ENCODE results near the gene TAB2. TPM values are rescaled to one million over a fixed set of nuclear protein-coding genes. Genes with fewer than 3 reads are reported as not detected.

Gene TAB2
- total RNA-seq, 4 donors from 2014 or later, result 63.7 to 73.5 (median 69.2) TPM

GRCh38 chr6:149421132-149421531 lies 103.6 kb downstream of the TAB2 start:
- intact Hi-C loops (cut with DNase I; ENCODE audit: low total_unique reads) (no loop called here), in situ Hi-C loops (cut with MboI; ENCODE audit: low sequenced_read_pairs in 4 of 4) (loop anchor here in 1 of 4 donors (25.0 kb wide), 1 partner anchor 109 kb away; the partner anchor contains the start of gene TAB2)
- Histone ChIP-seq H3K36me3 (no peaks in the 10 kb centered on the region), H3K27me3 (no peaks in the 10 kb centered on the region), H3K4me3 (no peak overlapping the region), H3K27ac (no peak overlapping the region), H3K9me3 (no peaks in the 10 kb centered on the region), H3K4me1 (peaks cover 3 to 5% of the 10 kb centered on the region in 2 donors)
- no peak for DNase-seq
- ATAC-seq, result no peak
- TF ChIP-seq POLR2A (IDR thresholded peaks at IDR 0.05) (no peak), CTCF (IDR thresholded peaks at IDR 0.05 in 4 of 5, conservative IDR thresholded peaks at IDR 0.05 in 1 of 5) (no peak)

GRCh38 chr6:149422581-149422980 lies 105.1 kb downstream of the TAB2 start:
- Histone ChIP-seq H3K4me1 (peaks cover 3 to 5% of the 10 kb centered on the region in 2 donors), H3K4me3 (no peak overlapping the region), H3K27ac (no peak overlapping the region), H3K9me3 (no peaks in the 10 kb centered on the region), H3K27me3 (no peaks in the 10 kb centered on the region), H3K36me3 (no peaks in the 10 kb centered on the region)
- TF ChIP-seq POLR2A (IDR thresholded peaks at IDR 0.05) (no peak), CTCF (IDR thresholded peaks at IDR 0.05 in 4 of 5, conservative IDR thresholded peaks at IDR 0.05 in 1 of 5) (no peak)
- DNase-seq (no peak), ATAC-seq (no peak)
- in situ Hi-C loops (cut with MboI; ENCODE audit: low sequenced_read_pairs in 4 of 4) (loop anchor here in 1 of 4 donors (25.0 kb wide), 1 partner anchor 110 kb away; the partner anchor contains the start of gene TAB2), intact Hi-C loops (cut with DNase I; ENCODE audit: low total_unique reads) (no loop called here)

GRCh38 chr6:149423964-149424440 lies 106.5 kb downstream of the TAB2 start:
- no peak overlapping the region for H3K4me3 ChIP-seq
- TF ChIP-seq CTCF (IDR thresholded peaks at IDR 0.05 in 4 of 5, conservative IDR thresholded peaks at IDR 0.05 in 1 of 5) (no peak), POLR2A (IDR thresholded peaks at IDR 0.05) (no peak)
- ATAC-seq (no peak), DNase-seq (no peak)
- H3K9me3 ChIP-seq, result no peaks in the 10 kb centered on the region
- in situ Hi-C loops (cut with MboI; ENCODE audit: low sequenced_read_pairs in 4 of 4), result loop anchor here in 1 of 4 donors (25.0 kb wide), 1 partner anchor 112 kb away; the partner anchor contains the start of gene TAB2
- intact Hi-C loops (cut with DNase I; ENCODE audit: low total_unique reads), result no loop called here
- H3K27ac ChIP-seq, result no peak overlapping the region
- peaks cover 3 to 5% of the 10 kb centered on the region in 2 donors for H3K4me1 ChIP-seq
- H3K36me3 ChIP-seq, result no peaks in the 10 kb centered on the region
- no peaks in the 10 kb centered on the region for H3K27me3 ChIP-seq

- Histone ChIP-seq H3K4me3 (no peak overlapping the region), H3K9me3 (no peaks in the 10 kb centered on the region), H3K4me1 (peaks cover 3 to 5% of the 10 kb centered on the region in 2 donors), H3K27ac (no peak overlapping the region), H3K27me3 (no peaks in the 10 kb centered on the region), H3K36me3 (no peaks in the 10 kb centered on the region)
- ATAC-seq (no peak), DNase-seq (no peak)
- in situ Hi-C loops (cut with MboI; ENCODE audit: low sequenced_read_pairs in 4 of 4), result loop anchor here in 1 of 4 donors (5.0 kb wide), 1 partner anchor 393 kb away; no protein-coding TSS in a partner anchor
- TF ChIP-seq CTCF (IDR thresholded peaks at IDR 0.05 in 4 of 5, conservative IDR thresholded peaks at IDR 0.05 in 1 of 5) (no peak), POLR2A (IDR thresholded peaks at IDR 0.05) (no peak)
- intact Hi-C loops (cut with DNase I; ENCODE audit: low total_unique reads), result no loop called here
Measured at GRCh38 chr6:149425224-149425623, 107.7 kb downstream of the TAB2 start.
